ENCODE results near the gene SYT14. TPM values are rescaled to one million over a fixed set of nuclear protein-coding genes. Genes with fewer than 3 reads are reported as not detected.
"Not testable (repeated sequence)": the region's sequence is repeated elsewhere in the genome, so short reads cannot be mapped to it uniquely, and the experiment has no call there.

SYT14 gene
- total RNA-seq, 1 donor: under 0.01 TPM

GRCh38 chr1:210144736-210145135, 206.7 kb downstream of the SYT14 start:
- H3K4me1 ChIP-seq (ENCODE audit: insufficient read depth, low read length): no peaks in the 10 kb centered on the region
- no peaks in the 10 kb centered on the region for H3K9me3 ChIP-seq (ENCODE audit: low read depth, low read length)
- H3K4me3 ChIP-seq (ENCODE audit: low read length): no peak overlapping the region
- H3K27me3 ChIP-seq (ENCODE audit: insufficient read depth, low read length): peaks cover 7% of the 10 kb centered on the region

GRCh38 chr1:210151052-210151672, 213.1 kb downstream of the SYT14 start:
- H3K27me3 ChIP-seq (ENCODE audit: insufficient read depth, low read length): no peaks in the 10 kb centered on the region
- H3K4me3 ChIP-seq (ENCODE audit: low read length): no peak overlapping the region
- H3K4me1 ChIP-seq (ENCODE audit: insufficient read depth, low read length): no peaks in the 10 kb centered on the region
- H3K9me3 ChIP-seq (ENCODE audit: low read depth, low read length): no peaks in the 10 kb centered on the region

GRCh38 chr1:210159211-210159610, 221.2 kb downstream of the SYT14 start:
- Histone ChIP-seq H3K4me3 (ENCODE audit: low read length) (no peak overlapping the region), H3K27me3 (ENCODE audit: insufficient read depth, low read length) (no peaks in the 10 kb centered on the region), H3K9me3 (ENCODE audit: low read depth, low read length) (no peaks in the 10 kb centered on the region), H3K4me1 (ENCODE audit: insufficient read depth, low read length) (no peaks in the 10 kb centered on the region)

GRCh38 chr1:210170220-210170619, 232.2 kb downstream of the SYT14 start:
- Histone ChIP-seq H3K9me3 (ENCODE audit: low read depth, low read length) (no peaks in the 10 kb centered on the region), H3K27me3 (ENCODE audit: insufficient read depth, low read length) (peaks cover 4% of the 10 kb centered on the region), H3K4me3 (ENCODE audit: low read length) (no peak overlapping the region), H3K4me1 (ENCODE audit: insufficient read depth, low read length) (no peaks in the 10 kb centered on the region)

- Histone ChIP-seq H3K9me3 (ENCODE audit: low read depth, low read length) (no peaks in the 10 kb centered on the region), H3K4me1 (ENCODE audit: insufficient read depth, low read length) (no peaks in the 10 kb centered on the region), H3K4me3 (ENCODE audit: low read length) (no peak overlapping the region), H3K27me3 (ENCODE audit: insufficient read depth, low read length) (peaks cover 1% of the 10 kb centered on the region)
These were observed 236.1 kb downstream of the SYT14 start for GRCh38 chr1:210174133-210174532.

GRCh38 chr1:210185063-210185462, 247.0 kb downstream of the SYT14 start:
- H3K9me3 ChIP-seq (ENCODE audit: low read depth, low read length): no peaks in the 10 kb centered on the region
- no peaks in the 10 kb centered on the region for H3K4me1 ChIP-seq (ENCODE audit: insufficient read depth, low read length)
- no peak overlapping the region for H3K4me3 ChIP-seq (ENCODE audit: low read length)
- no peaks in the 10 kb centered on the region for H3K27me3 ChIP-seq (ENCODE audit: insufficient read depth, low read length)

- not testable (repeated sequence) for H3K27me3 ChIP-seq (ENCODE audit: insufficient read depth, low read length); H3K9me3 ChIP-seq (ENCODE audit: low read depth, low read length); H3K4me3 ChIP-seq (ENCODE audit: low read length); H3K4me1 ChIP-seq (ENCODE audit: insufficient read depth, low read length)
These were observed 250.0 kb downstream of the SYT14 start for GRCh38 chr1:210187849-210188606.

- H3K9me3 ChIP-seq (ENCODE audit: low read depth, low read length): no peaks in the 10 kb centered on the region
- H3K4me1 ChIP-seq (ENCODE audit: insufficient read depth, low read length): no peaks in the 10 kb centered on the region
- H3K27me3 ChIP-seq (ENCODE audit: insufficient read depth, low read length): no peaks in the 10 kb centered on the region
- H3K4me3 ChIP-seq (ENCODE audit: low read length): no peak overlapping the region
These were observed 251.4 kb downstream of the SYT14 start for GRCh38 chr1:210189426-210189825.

- Histone ChIP-seq H3K4me3 (ENCODE audit: low read length) (no peak overlapping the region), H3K4me1 (ENCODE audit: insufficient read depth, low read length) (no peaks in the 10 kb centered on the region), H3K27me3 (ENCODE audit: insufficient read depth, low read length) (no peaks in the 10 kb centered on the region), H3K9me3 (ENCODE audit: low read depth, low read length) (no peaks in the 10 kb centered on the region)
These were observed 257.7 kb downstream of the SYT14 start for GRCh38 chr1:210195635-210196160.

- H3K9me3 ChIP-seq (ENCODE audit: low read depth, low read length); H3K27me3 ChIP-seq (ENCODE audit: insufficient read depth, low read length); H3K4me3 ChIP-seq (ENCODE audit: low read length); H3K4me1 ChIP-seq (ENCODE audit: insufficient read depth, low read length): not testable (repeated sequence)
These were observed 258.2 kb downstream of the SYT14 start for GRCh38 chr1:210196266-210196665.

GRCh38 chr1:210198840-210199239, 260.8 kb downstream of the SYT14 start:
- Histone ChIP-seq H3K4me3 (ENCODE audit: low read length) (no peak overlapping the region), H3K9me3 (ENCODE audit: low read depth, low read length) (no peaks in the 10 kb centered on the region), H3K27me3 (ENCODE audit: insufficient read depth, low read length) (no peaks in the 10 kb centered on the region), H3K4me1 (ENCODE audit: insufficient read depth, low read length) (no peaks in the 10 kb centered on the region)

- H3K4me1 ChIP-seq (ENCODE audit: insufficient read depth, low read length): no peaks in the 10 kb centered on the region
These were observed 262.2 kb downstream of the SYT14 start for GRCh38 chr1:210200124-210200736.

GRCh38 chr1:210201681-210202080, 263.7 kb downstream of the SYT14 start:
- Histone ChIP-seq H3K4me1 (ENCODE audit: insufficient read depth, low read length) (no peaks in the 10 kb centered on the region), H3K9me3 (ENCODE audit: low read depth, low read length) (no peaks in the 10 kb centered on the region), H3K4me3 (ENCODE audit: low read length) (no peak overlapping the region), H3K27me3 (ENCODE audit: insufficient read depth, low read length) (no peaks in the 10 kb centered on the region)

More at GRCh38 chr1:210200124-210200736, 262.2 kb downstream of the SYT14 start:
- H3K9me3 ChIP-seq (ENCODE audit: low read depth, low read length): no peaks in the 10 kb centered on the region
- H3K27me3 ChIP-seq (ENCODE audit: insufficient read depth, low read length): no peaks in the 10 kb centered on the region
- H3K4me3 ChIP-seq (ENCODE audit: low read length): no peak overlapping the region

- no peaks in the 10 kb centered on the region for H3K4me1 ChIP-seq (ENCODE audit: insufficient read depth, low read length)
- H3K9me3 ChIP-seq (ENCODE audit: low read depth, low read length): no peaks in the 10 kb centered on the region
- no peak overlapping the region for H3K4me3 ChIP-seq (ENCODE audit: low read length)
- H3K27me3 ChIP-seq (ENCODE audit: insufficient read depth, low read length): peaks cover 2% of the 10 kb centered on the region
These were observed 269.8 kb downstream of the SYT14 start for GRCh38 chr1:210207597-210208450.

GRCh38 chr1:210213335-210213734, 275.3 kb downstream of the SYT14 start:
- H3K4me3 ChIP-seq (ENCODE audit: low read length): no peak overlapping the region
- no peaks in the 10 kb centered on the region for H3K9me3 ChIP-seq (ENCODE audit: low read depth, low read length)
- no peaks in the 10 kb centered on the region for H3K4me1 ChIP-seq (ENCODE audit: insufficient read depth, low read length)
- H3K27me3 ChIP-seq (ENCODE audit: insufficient read depth, low read length): peaks cover 3% of the 10 kb centered on the region
